Stimulated activated CD8-positive, alpha-beta memory T cell treated with anti-CD3 and anti-CD28 coated beads, Interleukin-7, amount 100 ng/mL, for 1 hour (primary cell): ENCODE data around the gene GP1BB.

Source experiments
- DNase-seq, 2 donors: peaks; one replicate each; pipeline ENCODE4 v3.0.0-alpha.2; 2020; ENCODE audit warnings: low read depth in 2 of 2

GP1BB gene

DNA sequence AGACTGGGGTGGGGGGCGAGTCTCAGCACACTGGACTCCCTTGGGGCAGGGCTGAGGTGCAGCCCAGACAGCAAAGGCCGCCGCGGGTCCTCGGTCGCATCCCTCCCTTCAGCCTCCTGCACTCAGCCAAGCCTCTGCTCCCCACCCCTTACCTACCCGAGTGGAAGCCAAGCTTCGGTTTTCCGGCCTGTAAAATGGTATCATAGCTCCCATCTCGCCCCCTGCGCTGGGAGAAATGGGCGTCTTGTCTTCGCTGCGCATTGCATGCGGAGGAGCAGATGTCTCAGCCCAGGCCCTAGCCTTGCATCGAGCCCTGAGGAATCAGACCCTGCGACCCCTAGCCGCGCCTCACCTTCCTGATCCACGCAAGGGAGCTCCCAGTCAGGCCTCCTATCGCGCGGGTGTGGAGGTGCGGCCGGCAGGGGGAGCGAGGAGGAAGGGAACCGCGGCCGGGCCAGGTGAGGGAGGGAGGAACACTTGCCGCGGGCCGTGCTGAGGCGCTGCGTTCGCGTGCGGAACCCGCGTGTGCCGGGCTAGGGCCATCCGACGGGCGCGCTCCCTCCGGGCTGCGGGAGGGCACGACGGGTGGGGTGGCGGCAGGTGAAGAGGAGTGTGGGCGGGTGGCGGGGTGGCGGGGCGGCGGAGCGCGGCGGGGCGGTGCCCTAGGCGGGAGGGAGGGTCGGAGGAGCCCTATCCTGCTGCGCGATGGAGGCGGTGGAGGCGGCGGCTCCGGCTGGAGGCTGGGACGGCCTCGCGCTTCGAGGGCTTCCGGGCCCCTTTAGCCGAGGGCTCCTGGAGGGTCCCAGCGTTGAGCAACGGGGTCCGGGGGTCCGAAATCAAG, 33.2 kb downstream of the GP1BB start:
- DNase-seq: peak; percentile 32 to 39

DNA sequence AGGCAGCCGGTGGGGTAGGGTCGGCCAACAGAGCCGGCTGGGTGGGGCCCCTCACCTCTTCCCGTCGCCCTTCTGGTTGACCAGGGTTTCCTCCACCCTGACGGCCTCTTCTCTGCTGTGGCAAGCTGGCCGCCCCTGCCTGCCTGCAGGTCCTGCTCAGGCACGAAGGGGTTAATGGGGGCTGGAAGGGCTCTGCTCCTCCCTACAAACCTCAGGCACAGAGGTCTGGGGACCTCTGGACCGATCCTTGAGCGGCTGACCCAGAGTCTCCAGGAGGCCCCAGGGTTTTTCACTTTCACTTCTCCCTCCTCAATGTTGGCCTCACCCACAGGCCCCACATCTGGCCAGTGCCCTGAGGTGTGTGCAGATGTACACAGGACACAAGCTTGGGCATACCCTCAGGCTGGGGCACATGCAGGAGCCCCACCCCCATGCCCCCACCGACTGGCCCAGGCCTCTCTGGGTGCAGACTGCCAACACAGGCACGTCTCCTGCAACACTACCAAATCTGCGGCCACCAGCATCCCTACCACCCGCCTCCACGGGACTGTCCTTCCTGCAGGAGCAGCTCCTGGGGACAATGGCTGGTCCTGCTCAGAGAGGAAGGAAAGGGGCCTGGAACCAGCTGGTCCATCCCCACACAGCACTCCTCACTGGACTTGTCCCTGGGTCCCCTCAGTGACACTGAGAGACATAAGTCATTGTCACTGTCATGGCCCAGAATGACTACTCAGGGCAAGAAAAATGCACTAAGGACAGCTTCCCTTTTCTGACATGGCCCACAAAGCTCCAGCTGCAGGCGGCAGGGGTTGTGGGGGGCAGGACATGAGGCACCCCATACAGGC, 34.0 kb downstream of the GP1BB start:
- DNase-seq: no peak

DNA sequence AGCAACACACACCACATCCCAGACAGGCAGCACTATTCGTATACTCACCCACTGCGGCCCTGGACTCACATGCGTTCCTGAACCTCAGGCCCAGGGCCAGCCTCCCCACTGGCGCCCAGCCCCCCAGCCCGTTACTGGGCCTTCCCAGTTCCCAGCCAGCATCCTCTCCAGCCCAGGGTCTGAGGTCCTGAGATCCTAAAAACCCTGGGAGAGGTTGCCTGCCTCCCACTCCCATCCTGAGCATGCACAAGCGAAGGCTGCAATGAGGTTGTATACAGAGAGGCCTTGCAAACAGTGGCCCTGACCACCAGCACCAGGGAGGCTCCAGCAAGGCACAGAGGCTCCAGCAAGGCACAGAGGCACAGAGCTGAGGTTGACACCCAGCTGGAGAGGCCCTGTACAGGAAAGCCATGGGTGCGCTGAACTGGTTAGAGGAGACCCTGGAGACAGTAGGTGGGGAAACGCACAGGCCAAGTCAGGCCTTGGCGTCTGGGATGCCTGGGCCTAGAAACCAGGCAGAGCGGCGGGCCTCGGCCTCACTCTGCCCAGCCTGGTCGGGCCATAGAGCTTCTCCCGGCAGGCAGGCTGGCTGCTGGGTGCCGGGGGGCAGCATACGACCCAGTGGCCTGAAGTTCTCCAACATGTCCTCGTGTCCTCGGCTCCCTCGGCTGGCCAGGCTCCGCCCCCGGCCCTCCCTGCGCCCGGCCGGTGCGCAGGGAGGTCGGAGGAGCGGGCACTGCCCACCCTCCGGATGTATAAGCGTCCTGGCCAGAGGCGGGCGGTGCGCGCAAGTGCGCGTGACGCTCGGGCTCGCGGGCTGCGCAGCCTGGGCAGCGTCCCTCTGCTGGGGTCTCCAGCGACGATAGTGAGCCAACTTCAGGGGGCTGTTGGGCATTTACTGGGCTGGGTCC, 34.9 kb downstream of the GP1BB start:
- DNase-seq: no peak

DNA sequence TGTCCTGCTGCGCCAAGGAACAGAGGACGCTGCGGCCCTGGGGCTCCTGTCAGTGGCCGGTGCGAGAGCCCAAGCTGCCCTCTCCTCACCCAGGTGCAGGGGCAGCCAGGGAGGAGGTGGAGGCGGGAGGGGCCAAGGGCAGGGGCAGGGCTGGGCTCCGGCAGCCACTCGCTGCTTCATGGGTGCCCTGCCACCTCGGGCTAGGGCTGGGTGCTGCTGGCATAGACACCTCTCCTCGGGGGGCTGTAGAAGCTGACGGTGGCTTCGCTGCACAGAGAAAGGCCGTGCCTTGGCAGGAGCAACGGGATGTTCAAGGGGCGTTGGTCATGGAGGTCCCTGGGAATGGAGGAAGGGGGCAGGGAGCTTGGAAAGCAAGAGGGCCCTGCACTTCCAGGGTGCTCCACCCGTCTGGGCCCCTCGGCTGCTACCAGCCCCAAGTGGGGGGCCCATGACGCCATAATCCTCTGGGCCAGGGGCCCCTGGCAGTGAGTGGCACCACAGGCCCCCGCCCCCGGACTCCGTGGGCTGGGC, 35.6 kb downstream of the GP1BB start:
- no peak for DNase-seq

DNA sequence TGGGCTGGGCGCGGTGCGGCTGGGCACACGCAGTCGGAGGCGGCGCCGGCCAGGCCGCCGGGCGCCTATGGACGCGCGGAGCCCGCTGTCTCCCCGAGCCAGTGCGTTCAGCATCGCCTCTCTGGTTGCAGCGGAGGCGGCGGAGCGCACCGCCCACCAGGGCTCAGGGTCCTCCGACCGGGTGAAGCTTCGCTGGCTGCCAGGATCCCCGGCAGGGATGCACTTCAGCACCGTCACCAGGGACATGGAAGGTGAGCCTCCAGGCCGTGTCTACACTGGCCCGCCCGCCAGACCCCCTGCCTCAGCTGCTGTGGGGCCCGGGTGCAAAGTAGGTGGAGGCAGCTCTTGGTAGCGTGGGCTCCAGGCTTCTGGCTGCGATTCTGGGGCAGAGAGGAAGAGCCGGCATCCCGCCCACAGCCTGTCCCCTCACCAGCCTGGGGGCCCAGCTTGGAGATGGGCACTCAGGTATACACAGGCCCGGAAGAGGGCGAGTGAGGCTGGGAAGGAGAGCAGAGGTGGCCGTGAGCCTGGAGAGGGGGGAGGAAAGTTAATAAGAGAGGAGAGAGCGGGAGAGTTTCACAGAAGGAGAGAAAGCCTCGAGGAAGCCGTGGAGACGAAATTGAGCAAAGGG, 36.2 kb downstream of the GP1BB start:
- DNase-seq: no peak

DNA sequence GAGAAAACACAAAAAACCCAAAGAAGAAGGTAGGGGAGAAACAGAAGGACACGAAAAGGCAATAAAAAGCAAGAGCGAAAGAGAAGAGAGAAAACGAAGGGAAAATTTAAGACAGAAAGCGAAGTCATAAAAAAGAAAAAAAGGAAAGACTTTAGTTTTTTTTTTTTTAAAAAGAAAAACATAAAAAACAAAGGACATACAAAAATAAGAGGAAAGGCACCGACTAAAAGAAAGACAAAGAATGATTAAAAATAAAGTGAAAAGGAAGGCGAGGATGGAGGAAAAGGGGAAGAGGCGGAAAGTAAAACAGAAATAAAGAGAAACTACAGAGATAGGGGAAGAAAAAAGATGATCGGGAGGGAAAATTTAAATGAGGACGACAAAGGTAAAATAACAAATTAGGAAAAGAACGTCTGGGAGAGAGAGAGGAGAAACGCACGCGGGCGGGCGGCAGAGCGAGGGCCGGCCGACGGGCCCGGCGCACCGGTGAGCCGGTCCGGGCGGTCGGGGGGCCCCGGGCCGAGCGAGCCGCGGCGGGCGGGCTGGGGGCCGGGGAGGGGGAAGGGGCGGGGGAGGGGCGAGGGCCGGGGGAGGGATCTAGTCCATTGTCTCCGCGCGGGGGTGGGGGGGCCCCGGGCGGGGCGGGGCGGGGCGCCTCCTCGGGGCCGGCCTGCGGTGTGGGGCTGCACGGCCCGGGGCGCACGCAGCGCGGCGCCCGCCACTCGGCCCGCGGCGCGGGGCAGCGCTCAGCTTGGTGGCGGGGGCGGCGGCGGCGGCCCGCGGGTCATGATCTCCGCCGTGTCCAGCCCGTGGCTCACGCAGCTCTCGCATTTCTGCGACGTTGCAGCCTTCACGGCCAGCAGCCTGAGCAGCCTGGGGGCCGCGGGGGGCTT, 37.0 kb downstream of the GP1BB start, which contains the start of gene TBX1:
Gene TBX1 (plus strand): TSS at position 721 of the 893 bp plus-strand sequence. CDS start 66 bp downstream, at position 787.
- no peak for DNase-seq

DNA sequence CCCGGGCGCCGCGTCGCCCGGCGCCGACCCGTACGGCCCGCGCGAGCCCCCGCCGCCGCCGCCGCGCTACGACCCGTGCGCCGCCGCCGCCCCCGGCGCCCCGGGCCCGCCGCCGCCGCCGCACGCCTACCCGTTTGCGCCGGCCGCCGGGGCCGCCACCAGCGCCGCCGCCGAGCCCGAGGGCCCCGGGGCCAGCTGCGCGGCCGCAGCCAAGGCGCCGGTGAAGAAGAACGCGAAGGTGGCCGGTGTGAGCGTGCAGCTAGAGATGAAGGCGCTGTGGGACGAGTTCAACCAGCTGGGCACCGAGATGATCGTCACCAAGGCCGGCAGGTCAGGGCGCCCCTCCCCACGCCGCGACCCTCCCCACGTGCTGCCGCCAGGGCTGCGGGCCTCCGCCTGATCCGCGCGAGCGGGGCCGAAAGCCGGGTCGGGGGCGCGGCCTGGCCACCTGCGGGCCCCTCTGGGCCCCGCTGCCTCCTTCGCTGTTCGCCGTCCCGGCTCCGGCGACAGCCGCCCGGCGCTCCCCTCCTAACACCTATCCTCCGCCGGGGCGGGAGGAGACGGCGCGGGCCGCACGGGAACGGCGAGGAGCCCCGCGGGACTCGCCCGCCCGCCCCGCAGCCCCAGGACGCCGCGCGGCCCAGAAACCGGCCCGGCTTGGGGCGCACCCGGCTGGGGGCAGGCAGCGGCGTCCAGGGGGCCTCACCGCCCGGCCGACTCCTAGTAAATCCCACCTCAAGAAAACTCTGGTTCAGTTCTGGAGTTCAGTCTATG, 37.8 kb downstream of the GP1BB start:
- no peak for DNase-seq

DNA sequence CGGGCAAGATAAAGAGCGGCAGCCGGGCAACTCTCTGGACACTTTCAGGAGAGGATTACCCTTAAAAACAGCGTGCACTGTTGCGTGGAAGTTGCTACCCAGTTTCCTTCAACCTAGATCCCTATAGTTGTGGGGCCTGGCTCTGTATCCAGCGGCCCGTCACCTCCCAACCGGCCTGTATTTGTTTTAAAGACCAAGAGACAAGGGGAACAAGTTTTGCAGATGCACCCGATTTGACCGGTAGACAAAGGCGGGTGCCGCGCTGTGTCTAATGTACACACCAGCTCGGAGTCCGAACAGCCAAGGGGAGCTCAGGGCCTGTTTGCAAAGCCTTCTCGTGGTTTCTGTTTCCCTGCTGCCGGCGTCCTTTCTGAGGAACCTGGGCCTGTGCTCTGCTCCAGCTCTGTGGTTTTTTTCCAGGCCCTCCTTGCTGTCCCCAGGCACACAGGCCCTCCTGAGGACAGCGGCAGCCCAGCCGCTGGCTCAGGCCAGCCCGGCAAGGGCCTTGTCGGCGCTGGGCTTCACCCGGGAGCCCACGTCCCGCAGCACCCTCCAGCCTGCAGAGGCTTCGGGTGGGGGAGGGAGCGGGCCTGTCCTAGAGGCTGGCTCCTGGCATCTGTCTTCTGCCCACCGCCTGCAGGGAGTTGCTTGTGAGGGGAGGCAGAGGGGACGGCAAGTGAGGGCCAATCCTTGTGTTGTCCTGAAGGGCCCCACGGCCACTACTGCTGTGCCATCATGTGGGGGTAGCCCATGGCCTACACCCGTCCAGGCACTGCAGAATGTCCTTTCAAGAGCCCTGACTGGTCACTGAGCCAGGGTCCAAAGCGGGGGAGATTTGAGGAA, 38.6 kb downstream of the GP1BB start:
- no peak for DNase-seq

DNA sequence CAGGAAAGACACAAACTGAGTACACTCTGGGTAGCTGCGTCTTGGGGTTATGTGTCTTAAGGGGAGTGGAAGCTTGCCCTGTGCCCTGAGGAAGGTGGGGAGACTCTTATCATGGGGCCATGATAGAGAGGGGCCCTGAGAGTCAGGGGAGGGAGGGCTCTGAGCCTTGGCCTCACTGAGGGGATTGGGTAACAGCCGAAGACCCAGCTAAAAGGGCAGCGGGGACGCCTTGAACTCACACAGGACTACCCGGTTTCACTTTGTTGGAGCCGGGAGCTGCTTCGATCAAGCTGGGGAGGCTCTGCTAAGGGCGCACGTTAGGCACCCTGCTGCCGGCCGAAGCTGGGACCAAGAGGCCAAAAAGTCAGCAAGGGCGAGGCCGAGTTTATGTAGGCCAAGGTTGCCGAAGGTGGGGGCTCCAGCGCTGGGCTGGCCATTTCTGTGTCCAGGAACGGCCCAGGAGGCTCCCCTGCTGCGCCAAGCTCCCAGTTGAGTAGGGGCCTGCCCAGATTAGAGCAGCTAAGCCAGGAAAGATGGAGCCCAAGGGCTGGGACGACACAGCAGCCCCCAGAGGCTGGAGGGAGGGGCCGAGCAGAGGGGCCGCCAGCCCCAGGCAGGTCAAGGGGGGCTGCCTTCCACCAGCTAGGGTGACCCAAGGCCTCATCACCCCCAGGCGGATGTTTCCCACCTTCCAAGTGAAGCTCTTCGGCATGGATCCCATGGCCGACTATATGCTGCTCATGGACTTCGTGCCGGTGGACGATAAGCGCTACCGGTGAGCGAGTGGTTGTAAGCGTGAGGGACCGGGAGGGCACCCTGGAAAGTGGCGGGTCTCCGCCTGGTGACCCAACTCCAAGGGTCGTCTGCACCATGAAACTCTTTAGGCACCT, 39.5 kb downstream of the GP1BB start:
- no peak for DNase-seq

DNA sequence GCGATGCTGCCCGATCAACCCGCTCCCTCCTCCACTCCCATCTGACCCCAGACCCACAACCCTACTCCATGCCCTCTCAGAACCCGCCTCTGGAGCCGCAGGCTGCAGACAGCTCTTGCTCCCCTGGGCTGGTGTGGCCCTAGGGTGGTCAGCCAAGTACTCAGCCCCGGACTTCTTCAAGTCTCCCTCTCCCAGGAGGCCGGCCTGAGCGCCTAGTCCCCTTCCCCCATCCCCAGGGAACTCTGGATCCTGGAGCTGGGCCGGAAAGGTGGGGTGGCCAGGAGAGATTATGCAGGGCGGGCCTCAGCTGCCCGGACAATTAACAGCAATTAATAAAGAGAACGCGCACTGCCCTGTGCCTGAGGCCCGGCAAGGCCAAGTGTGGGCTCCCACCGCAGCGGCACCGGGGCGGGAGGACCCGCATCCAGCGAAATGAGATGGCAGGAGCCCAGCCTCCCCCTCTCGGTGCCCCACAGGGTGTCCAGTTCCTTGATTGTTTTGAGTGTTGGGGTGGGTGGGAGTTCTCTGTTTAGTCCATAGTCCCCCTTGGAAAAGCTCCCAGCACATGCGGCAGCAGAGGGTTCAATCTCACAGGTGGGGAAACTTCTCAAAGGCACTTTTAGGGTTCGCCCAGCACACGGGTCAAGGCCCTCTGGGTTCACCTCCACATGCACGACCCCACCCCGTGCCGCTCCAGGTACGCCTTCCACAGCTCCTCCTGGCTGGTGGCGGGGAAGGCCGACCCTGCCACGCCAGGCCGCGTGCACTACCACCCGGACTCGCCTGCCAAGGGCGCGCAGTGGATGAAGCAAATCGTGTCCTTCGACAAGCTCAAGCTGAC, 40.3 kb downstream of the GP1BB start:
- no peak for DNase-seq

DNA sequence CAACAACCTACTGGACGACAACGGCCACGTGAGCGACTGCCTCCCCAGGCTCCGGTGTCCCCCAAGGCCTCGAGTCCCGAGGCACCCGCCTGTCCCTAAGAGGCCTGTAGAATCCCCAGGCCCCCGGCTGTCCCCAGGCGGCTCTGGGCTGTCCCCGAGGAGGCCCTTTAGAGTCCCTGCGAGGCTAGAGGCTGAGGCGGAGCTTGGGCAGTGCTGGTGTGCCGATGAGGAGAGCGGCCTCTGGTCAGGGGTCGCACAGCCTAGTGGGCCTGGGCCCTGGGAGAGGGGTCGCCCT, 40.9 kb downstream of the GP1BB start:
- DNase-seq: no peak

DNA sequence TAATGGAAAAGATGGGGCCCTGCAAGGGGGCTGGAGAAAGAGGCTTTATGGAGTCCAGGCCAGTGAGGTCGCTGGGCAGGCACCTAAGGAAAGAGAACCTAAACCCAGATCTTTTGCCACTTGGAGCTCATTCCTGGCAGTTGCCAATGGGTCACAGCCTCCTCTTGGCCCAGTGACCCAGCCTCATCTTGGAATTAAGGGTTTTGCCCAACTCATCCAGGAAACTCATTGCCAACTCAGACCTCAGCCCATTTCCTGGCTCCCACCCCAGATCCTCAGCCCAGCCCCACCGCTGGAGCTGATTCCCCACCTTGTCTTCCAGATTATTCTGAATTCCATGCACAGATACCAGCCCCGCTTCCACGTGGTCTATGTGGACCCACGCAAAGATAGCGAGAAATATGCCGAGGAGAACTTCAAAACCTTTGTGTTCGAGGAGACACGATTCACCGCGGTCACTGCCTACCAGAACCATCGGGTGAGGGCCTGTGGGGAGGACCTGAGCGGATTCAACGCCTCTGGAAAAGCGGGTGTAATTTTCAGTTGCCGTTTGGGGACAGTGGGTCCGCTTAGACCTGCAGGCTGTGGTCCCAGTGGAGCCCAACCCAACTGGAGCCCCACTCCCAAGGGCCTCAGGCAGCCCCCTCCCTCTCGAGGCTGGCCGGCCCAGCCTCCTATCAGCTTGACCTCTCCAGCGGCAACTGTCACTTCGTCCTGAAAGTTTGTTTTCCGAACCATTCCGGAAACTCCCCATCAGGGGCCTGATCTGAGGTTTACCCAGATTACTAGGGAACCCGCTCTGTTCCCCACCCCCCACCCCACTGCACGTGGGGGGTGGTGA, 41.5 kb downstream of the GP1BB start:
- DNase-seq: no peak

DNA sequence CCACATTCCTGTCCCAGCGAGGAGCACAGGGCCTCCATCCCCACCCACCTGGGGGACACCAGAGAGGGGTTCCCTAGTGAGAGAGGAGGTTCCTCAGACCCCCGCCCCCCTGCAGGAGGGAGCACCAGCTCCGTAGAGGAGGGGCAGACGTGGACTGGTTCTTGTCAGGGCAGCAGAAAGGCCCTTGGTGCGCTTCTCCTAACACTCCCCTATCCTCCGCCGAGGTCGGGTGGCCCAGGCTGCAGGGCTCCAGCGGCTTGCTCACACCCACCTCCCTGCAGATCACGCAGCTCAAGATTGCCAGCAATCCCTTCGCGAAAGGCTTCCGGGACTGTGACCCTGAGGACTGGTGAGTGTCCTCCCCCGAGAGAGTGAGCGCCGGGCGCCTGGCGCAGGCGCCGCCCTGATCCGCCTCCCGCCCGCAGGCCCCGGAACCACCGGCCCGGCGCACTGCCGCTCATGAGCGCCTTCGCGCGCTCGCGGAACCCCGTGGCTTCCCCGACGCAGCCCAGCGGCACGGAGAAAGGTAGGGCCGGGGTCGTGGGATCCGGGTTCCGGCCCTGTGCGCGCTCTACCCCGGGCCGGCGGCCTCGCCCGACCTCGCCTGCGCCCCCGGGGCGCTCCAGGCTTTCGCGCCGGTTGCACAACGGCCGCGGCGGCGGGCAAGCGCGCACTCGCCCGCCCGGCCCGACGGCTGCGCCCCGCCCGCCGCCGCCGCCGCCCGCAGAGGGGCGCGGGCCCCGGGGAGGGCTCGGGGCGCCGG, 42.3 kb downstream of the GP1BB start:
- no peak for DNase-seq

DNA sequence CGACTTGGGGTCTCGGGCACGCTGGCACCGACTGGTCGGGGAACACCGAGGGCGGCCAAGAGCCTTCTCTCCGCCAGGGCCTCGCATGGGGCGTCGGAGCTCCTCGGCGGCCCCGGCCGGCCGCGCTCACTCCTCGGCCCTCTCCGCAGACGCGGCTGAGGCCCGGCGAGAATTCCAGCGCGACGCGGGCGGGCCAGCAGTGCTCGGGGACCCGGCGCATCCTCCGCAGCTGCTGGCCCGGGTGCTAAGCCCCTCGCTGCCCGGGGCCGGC, 42.8 kb downstream of the GP1BB start:
- no peak for DNase-seq
